ENCODE results near the gene FBH1.
A peak's percentile ranks its signal among the peaks of the same experiment; 100 is the strongest.

Gene FBH1

GRCh38 chr10:5951721-5952407 is 61.8 kb downstream of the FBH1 start:
- H3K4me3 ChIP-seq (ENCODE audit: low read length) = no peak overlapping the region
- no peak for TF ChIP-seq CTCF (IDR thresholded peaks at IDR 0.05; ENCODE audit: insufficient read depth, low read depth, low read length, missing control alignments)
- DNase-seq (ENCODE audit: low read depth) = peak; percentile 43

DNA sequence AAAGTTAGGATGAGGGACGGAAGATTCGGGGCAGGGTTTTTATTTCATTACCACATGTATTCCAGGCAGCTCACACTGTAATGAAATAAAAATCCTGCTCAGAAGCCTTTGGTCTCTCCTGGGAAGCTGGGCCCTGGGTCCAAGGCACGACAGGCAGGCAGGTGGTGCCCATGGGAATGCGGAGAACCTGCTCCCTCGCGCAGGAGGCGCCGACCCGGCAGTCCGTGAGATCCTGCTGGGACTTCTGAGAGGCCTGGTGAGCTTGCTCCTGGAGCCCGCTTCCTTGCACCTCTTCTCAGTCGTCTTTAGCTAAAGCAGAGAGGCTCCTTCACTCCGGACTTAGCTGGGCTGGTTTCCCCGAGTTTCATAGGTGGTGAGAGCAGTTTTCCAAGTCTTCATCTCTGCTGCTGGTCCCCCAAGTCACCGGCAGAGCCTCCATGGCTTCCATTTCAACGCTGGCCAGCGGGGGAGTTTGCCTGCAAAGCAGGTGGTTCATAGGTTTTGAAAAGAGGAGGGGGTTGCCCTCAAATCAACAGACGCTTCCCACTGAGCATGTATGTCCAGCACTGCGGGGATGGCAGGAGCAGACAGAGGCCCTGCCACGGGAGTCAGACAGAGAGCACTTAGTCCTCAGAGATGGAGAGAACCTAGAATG is 62.8 kb downstream of the FBH1 start:
- no peak for DNase-seq (ENCODE audit: low read depth)
- H3K4me3 ChIP-seq (ENCODE audit: low read length) = no peak overlapping the region
- TF ChIP-seq CTCF (IDR thresholded peaks at IDR 0.05; ENCODE audit: insufficient read depth, low read depth, low read length, missing control alignments) = no peak

DNA sequence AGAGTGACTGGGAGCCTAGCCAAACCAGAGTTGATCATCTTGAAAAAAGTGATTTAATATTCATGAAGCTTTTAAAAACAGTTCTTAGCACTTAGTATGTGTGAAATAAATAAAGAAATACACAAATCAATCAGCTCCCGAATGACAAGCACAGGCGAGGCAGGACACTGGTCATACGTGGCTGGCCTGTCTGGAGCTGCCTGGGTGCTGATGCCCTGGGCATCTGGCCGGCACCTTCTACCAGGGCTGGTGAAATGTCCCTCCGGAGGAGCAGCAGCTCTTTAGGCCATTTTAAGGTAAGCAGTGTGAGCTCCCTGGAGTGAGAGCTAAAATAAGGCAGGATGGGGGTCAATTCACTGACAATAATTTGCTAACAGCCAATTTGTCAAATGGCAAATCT is 63.6 kb downstream of the FBH1 start:
- DNase-seq (ENCODE audit: low read depth) = no peak
- TF ChIP-seq CTCF (IDR thresholded peaks at IDR 0.05; ENCODE audit: insufficient read depth, low read depth, low read length, missing control alignments) = no peak
- no peak overlapping the region for H3K4me3 ChIP-seq (ENCODE audit: low read length)

- no peak for DNase-seq (ENCODE audit: low read depth)
- TF ChIP-seq CTCF (IDR thresholded peaks at IDR 0.05; ENCODE audit: insufficient read depth, low read depth, low read length, missing control alignments) = no peak
- no peak overlapping the region for H3K4me3 ChIP-seq (ENCODE audit: low read length)
These were observed 66.3 kb downstream of the FBH1 start for GRCh38 chr10:5956146-5956936.

GRCh38 chr10:5958077-5958476 is 68.0 kb downstream of the FBH1 start:
- no peak for TF ChIP-seq CTCF (IDR thresholded peaks at IDR 0.05; ENCODE audit: insufficient read depth, low read depth, low read length, missing control alignments)
- no peak for DNase-seq (ENCODE audit: low read depth)
- H3K4me3 ChIP-seq (ENCODE audit: low read length) = no peak overlapping the region

DNA sequence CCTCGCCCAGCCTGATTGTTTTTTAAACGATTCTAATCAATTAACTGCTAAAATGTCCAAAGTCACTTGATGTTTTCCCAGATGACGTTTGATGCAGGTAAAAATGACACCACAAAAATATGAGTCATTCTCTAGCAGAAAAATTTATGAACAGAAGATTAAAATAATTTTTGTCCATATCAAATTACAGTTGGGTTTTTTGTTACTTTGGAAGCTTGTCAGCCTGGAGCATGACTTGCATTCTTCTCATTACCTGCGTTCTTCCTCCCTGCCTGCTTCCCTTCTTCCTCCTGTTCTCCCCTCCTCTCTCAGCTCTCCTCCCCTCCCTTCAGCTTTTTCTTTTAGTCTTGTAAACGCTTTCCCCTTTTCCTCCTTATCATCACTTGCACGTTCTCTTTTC is 68.6 kb downstream of the FBH1 start:
- DNase-seq (ENCODE audit: low read depth) = no peak
- no peak overlapping the region for H3K4me3 ChIP-seq (ENCODE audit: low read length)
- TF ChIP-seq CTCF (IDR thresholded peaks at IDR 0.05; ENCODE audit: insufficient read depth, low read depth, low read length, missing control alignments) = no peak

All from epithelial cell of esophagus (primary cell).